NOMO-1 (cell line): ENCODE results near the gene OPRM1.
"Not testable (repeated sequence)": the region's sequence is repeated elsewhere in the genome, so short reads cannot be mapped to it uniquely, and the experiment has no call there.

Source experiments
- DNase-seq, 2 experiments: peaks; one replicate each; lab custom pipeline; 2025; ENCODE audit not compliant: unreplicated experiment in 2 of 2; lab: John Stamatoyannopoulos, UW

OPRM1 gene

DNA sequence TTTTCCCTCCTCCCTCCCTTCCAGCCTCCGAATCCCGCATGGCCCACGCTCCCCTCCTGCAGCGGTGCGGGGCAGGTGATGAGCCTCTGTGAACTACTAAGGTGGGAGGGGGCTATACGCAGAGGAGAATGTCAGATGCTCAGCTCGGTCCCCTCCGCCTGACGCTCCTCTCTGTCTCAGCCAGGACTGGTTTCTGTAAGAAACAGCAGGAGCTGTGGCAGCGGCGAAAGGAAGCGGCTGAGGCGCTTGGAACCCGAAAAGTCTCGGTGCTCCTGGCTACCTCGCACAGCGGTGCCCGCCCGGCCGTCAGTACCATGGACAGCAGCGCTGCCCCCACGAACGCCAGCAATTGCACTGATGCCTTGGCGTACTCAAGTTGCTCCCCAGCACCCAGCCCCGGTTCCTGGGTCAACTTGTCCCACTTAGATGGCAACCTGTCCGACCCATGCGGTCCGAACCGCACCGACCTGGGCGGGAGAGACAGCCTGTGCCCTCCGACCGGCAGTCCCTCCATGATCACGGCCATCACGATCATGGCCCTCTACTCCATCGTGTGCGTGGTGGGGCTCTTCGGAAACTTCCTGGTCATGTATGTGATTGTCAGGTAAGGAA is at the start of gene OPRM1:
Gene OPRM1, plus strand, starts transcription at position 10 of the 612 bp plus-strand sequence. Its CDS starts 305 bp downstream, at position 315.
- DNase-seq: peak; percentile 4 to 20

DNA sequence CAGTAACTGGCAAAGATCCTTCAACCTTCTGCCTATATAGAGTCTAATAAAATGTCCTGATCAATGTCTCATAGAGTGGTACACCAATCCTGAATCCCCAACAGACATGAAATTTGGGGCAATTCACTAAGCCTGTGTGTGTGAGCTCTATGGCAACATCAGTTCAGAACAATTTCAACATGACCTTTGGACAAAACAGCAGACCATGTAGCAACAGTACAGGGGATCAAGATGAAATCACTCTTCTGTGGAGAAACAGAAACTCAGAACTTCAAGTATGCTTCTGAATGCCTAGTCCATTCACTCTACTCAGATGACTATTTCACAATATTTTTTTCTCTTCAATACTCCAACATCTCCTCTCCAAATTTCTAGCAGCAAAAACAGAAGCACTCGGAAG is 49.1 kb upstream of the OPRM1 start:
- DNase-seq: no peak

DNA sequence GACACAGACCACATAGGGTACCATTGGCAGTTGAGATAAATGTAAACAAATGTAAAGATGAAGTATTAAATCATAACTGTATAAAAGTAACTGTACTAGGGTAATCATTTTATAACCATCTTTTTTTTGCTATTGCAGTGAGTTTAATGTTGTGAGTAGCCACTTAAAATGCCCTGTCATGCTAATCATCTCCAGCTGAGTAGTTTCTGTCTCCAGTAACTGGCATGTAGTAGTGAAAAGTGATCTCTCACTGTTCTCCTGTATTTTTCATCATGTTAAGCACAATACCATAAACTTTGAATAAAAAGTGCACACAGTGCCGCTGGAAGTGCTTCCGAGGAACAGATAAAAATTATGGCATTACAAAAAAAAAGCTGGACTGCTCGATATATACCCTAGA is 45.0 kb upstream of the OPRM1 start:
- no peak for DNase-seq

DNA sequence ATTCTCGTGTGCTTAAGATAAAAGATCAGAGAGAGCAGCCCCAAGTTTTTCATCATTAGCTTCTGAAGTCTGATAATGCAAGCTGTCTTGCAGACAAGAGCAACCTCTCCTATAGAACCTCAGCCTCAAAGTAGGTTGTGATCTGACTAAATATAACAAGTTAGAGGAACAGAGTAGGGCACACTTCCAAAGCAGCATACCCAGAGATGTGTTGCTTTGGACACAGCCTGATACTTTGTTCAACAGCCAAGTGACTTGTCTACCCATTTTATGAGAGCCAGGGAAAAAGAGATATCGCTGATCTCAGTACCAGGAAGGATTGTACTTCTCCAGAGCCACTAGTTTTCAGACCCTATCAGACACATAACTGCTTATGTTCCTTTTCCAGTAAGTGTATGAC is 44.2 kb upstream of the OPRM1 start:
- no peak for DNase-seq

DNA sequence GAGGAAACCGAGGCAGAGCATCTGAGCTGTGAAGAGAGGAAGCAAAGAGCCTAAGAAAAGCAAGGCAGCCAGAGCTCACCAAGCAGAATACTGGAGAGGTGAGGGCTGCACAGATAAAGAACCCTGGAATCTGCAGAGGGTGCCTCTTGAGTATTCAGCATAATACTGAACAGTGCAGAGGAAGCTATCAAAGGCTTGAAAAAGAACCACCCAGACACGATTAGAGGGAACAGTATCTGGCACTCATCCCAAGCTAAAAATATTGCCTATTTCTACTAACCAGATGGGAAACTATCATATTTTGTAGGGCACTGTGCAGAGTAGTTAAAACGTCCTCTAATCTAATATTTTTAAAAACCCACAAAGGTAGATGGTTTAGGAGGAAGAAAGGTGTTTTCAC is 41.8 kb upstream of the OPRM1 start:
- DNase-seq: no peak

DNA sequence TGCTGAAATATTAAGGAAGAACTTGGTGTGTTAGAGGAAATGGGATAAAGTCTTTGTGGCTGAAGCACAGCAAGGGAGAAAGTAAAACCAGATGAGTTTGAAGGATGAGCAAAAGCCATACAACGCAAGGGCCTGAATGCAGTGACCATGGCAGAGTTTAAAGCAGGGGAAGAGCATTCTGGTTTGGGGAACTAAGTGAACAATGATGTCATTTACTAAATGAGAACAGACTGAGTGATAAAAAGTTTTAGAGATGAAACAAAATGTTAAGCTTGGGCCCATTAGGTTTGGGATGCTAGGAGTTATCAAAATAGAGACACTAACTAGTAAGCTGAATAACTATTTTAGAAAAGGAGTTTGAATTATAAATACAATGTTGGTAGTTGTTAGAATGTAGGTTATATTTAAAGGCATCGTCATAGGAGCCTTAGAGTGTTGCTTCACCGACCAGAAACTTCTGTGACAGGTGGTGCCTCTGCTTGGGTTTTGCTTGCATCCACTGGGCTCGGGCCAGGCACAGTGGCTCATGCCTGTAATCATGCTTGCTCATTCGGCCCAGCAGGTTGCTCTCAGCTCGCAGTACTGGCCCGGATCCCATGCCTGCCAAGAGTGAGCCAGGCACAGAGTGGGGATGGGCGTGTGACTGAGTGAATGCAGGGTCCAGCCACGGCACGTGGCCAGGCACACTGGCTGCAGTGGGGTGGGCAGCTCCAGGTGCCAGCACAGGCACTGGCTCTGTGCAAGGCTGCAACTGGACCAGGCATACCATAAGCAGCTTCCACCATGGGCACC is 37.4 kb upstream of the OPRM1 start:
- no peak for DNase-seq

DNA sequence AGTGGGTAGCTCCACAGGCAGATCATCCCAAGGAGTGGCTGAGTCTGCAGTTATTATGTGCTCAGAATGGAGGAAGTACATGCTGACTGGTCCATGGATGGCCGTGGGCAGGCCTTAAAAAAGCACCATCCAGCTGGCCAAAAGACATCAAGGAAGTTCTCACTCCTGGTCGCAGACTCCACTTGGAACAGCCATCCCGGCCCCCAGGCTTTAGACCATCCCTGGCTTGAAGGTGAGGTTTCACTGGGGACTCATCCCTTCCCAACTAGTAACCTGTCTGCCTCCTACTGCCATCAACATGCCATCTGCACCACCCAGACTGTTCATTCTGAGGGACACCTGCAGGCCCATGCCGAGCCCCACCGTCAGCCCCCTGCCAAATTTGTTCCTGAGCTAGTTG is 36.1 kb upstream of the OPRM1 start:
- no peak for DNase-seq

DNA sequence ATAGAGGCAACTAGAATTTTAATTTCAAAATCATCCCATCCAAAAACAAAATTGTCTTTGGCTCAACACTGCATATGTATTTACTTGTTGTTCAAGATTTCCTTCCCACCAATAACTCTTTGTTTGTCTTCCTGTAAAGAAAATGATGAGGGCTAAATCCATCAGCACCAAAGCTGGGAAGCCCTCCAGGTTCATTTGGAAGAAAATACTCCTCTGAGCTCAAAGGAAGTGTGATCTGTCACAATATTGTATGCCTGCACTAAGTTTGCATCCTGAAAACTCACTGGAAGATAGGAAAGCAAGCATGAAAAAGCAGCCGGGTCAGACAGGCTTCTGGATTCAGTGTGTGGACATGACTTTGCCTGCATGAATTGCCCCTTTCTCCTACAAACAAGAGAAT is 28.7 kb upstream of the OPRM1 start:
- DNase-seq: no peak

DNA sequence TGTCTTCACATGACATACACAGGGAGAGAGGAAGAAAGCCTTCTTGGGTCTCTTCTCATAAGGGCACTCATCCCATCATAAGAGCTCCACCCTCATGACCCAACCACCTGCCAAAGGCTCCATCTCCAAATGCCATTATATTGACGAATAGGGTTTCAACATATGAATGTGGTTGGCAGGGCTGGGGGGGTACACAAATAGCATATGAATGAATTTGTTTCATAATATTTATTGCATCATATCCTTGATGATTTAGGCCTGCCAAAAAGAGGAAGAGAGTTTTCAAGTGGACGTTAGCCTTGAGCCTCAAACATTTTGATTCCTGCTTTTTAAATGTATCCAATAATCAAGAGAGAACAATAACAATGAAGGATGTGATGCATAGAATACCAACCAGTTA is 26.2 kb upstream of the OPRM1 start:
- peak; percentile 83 to 86 for DNase-seq

DNA sequence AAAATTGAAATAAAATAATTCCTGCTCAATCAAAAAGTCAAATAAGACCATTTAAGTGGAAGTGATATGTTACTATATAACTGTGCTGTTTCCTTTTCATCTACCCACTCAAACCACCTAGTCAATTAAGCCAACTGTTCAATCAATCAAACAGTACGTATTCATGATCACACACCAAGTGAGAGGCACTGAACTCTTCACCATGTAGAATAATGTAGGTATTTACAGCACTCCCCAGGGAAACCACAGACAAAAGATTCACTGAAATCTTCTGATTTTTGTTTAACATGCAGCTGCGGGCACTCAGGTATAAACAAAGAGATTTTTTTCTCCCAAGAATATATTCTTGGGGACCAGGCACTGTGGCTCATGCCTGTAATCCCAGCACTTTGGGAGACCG is 21.3 kb upstream of the OPRM1 start:
- no peak for DNase-seq

DNA sequence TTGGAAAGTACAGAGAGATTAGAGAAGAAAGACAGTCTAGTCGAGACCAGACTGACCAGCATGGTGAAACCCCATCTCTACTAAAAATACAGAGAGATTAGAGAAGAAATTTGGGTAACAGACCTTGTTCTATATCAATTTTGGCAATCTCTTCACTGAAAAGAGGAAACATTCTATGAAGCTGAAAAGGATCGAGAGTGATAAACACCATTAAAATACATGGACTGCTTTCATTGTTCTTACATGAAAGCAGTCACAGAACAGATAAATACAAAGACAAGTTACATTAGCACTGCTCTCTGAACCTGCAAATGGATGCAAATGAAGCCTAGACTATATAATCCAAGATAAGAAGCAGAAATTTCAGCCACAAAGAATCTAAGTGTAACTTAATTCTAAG is 8.4 kb upstream of the OPRM1 start:
- no peak for DNase-seq

DNA sequence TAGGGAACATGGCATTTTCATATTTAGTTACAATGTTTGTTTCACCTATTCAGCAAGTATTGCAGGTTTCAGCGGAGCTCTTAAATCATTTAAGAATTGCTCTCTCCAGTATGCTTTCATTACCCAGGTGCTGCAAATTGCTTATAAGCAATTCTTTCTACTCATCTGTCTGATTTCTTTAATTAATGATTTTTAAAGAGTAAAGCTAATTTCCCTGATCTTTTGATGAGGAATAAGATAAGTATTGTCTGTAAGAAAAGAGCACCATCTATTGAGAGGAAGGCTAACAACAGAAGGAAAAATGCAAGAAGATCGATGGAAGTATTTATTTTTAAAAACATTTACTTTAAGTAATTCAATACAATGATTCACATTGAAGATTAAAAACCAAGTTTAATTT is 2.0 kb downstream of the OPRM1 start:
- DNase-seq: no peak

DNA sequence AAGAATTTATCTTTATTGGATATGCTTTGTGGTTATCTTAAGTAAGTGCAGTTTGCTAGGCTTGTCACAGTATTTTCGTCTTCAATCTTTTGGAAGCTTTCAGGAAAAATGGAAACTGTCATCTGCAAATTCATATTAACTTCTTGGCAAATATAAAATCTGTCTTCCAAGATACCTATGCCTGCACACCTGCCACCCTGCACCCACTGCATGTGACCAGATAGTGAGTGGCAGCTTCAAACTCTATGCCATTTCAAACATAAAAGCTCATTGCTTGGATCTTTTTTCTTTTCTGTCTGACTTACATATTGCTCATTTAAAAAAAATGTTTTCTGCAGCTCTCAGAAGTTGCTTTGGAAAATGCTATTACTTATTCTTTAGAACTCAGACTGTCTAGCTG is 14.1 kb downstream of the OPRM1 start:
- DNase-seq: no peak

DNA sequence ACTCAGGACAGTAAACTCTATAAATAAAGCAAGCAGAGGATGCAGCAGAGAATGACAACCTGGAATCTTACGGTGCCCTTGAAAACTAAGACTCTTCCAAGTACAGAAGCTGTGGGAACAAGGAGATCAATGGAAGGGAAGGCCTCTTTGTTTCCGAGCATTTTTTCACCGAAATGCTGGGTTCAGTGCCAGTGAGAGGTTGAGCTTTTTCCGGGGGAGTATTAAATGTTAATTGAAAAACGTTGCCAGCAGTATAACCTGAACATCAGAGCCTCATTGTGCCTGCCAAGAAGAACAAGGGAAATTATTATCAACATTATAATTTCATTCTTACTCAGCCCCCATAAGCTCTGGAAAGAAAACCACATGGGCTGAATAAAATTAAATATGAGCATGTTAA is 17.5 kb downstream of the OPRM1 start:
- DNase-seq: no peak

DNA sequence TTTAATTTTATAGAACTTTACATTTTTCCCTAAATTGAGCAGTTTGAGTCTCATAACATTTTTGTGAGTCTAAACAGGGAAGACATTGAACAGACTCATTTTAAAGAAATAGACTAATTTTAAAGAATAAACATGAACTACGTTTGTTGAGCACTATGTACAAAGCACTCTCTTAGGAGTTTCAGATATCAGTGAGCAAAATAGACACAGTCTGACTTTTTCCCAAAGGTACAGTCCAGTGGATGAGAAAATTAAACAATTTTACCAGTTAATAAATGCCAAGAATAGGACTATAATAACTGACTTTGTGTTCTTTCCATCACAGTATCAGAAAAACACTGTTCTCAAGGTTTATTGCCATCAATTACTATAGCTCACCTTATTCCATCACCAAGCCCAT is 18.1 kb downstream of the OPRM1 start:
- DNase-seq: no peak

DNA sequence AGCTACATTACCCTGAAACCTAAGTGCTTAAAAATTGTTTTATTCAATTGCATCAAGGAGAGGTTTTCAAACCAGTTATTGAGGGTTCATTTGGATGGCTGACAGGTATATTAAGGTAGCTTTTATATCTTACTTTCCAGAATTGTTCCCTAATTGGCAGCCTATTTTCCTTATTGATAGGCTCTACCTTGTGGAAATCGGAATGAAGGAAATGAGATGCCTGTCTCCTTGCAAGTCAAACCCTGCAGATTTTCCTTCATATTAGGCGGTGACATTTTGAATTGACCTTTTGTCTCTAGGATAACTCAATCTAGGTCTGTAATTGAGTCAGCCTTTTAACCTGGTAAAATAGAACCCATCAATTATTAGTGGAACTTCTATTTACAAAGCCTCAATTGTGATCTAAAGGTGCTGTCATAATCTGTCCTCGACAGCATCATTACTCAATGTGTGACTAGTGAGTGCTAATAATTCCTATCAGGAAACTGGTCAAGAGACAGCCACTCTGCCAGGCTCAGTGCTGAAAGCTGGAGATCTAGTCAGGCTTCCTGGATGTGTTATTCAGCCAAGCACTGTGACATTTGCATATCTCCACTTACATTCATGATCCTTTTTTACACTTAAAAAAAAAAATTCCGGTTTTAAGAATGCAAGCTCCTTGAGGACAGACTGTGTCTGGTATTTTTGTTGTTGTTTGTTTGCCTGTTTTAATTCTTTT is 20.1 kb downstream of the OPRM1 start:
- DNase-seq: no peak

DNA sequence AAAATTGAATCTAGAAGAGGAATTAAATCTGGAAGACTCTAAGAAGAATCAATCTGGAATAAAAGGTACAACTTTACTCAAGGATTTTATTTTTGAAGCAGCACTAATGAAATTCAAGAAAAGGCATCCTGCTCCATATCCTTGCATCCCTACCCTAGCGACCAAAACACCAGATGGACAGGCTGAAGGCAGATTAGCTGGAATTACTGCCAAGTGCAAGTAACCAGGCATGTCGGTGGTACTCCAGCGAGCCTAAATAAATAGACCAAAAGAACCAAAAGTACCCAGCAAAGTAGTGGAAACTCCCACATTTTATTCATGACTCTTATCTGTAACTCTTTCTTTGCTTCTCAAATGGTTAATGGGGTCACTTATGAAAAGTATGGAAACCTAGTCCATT is 21.0 kb downstream of the OPRM1 start:
- no peak for DNase-seq

DNA sequence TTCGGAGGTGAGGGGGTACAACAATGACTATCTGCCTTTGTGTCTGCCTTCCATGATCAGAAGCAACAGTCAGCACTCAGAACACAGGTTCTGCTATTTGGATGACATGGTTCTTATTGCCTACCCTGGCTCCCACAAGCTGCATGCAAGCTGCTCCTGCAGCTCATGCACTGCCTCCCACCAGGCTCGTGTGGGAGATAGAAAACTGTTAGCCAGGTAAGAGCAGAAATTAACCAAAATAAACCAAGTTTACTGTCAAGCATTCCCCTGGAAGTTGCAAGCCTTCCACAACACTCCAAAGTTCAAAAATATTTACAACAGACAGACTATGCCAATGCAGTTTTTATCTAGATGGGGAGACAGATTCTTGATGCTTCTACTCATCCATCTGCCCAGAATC is 31.0 kb downstream of the OPRM1 start:
- DNase-seq: no peak

DNA sequence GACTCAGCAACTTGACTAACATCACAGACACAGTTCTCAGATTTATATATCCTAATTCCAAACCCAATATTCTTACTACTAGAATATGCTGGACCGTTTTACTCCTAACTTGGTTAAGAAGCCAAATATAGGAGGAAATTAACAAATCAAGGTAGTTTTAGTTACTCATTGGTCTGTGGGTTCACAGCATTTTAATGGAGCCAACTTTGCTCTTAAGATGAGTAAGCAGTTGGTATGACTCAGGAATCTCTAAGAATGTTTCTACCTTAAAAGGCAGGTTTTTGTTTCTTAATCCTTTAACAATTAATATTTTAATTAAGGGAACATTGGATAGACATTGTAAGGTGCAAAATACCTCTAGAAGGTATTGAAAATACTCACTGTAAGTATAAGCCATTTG is 31.6 kb downstream of the OPRM1 start:
- DNase-seq: no peak

DNA sequence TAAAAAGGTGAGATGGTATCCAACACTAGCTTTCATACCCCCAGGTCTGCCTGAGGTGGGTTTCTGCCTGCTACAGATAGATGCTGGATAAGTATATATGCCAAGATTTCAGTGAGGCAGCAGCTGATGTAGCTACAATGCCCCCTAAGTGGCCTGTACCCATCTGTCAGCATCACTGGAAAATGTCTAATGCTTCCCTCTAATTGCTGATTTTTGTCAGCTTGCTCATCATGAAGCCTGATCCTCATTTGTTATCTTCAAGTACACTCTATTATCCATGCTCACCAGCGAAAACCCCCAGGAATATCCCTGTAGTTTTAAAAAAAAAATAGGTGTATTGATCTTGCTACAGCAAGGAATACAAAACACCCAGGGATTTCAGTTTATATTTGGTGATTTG is 32.2 kb downstream of the OPRM1 start:
- DNase-seq: no peak

DNA sequence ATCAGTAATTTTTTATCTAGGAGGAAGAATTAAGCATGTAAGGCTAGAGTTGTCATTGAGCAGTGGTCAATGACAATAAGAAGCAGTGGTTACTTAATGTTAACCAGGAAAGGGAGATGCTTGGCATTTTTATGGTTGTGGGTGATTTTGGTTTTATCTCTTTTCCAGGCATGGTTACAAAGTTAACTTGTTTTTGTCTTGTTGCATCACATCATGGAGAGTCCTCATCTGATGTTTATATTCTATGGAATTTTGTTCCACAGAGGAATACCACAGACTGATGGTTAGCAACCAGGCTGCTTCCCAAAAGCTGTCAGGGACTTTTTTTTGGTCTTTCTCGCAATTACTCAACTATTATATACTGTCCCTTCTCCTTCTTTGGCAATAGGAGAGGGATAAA is 32.7 kb downstream of the OPRM1 start:
- DNase-seq: no peak

DNA sequence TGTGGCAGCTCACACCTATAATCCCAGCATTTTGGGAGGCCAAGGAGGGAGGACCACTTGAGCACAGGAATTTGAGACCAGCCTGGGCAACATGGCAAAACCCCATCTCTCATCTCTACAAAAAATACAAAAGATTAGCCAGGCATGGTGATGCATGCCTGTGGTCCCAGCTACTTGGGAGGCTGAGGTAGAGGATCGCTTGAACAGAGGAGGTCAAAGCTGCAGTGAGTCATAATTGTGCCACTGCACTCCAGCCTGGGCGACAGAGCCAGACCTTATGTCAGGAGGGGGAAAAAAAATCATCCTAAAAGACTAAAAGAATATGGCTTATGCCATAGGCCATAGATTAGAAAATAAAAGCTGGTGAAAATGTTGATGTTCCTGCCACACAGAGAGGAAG is 39.6 kb downstream of the OPRM1 start:
- DNase-seq: not testable (repeated sequence)
